Adrenal gland (tissue), 12 donors: ENCODE measurements around the gene AFDN. TPM values are rescaled to one million over a fixed set of nuclear protein-coding genes. Genes with fewer than 3 reads are reported as not detected.

ENCODE experiments used
- DNase-seq, 7 donors: peaks; one replicate each; pipeline ENCODE4 v3.0.0-alpha.2; 2019 to 2020
- H3K27ac ChIP-seq, 5 donors: fragments of 200-600 bp; sonication (generic) in 4 of 5; 1 replicate in 3 of 5; 2 replicates in 2 of 5; pipeline versions ENCODE4 v1.5.1 to v1.8.0; 2016 to 2020; ENCODE audit warnings: mild to moderate bottlenecking in 1 of 5
- H3K27me3 ChIP-seq: fragments of 200-600 bp; 2 replicates; pipeline ENCODE4 v1.8.0; 2021
- H3K36me3 ChIP-seq, 2 donors: fragments of 200-600 bp; replicated peaks in 1 of 2; 1 replicate in 1 of 2; 2 replicates in 1 of 2; pipeline versions ENCODE4 v1.5.1 to v1.8.0; 2018 to 2022
- H3K4me1 ChIP-seq, 2 donors: fragments of 200-600 bp; replicated peaks in 1 of 2; 1 replicate in 1 of 2; 2 replicates in 1 of 2; pipeline versions ENCODE4 v1.5.1 to v1.8.0; 2018 to 2021
- H3K4me3 ChIP-seq, 4 donors: fragments of 200-600 bp; sonication (generic) in 3 of 4; one replicate each; pipeline ENCODE4 v1.5.1; 2016 to 2018
- H3K9me3 ChIP-seq, 3 donors: fragments of 200-600 bp; sonication (generic) in 1 of 3; replicated peaks in 1 of 3; 1 replicate in 2 of 3; 2 replicates in 1 of 3; pipeline versions ENCODE4 v1.5.1 to v1.8.0; 2016 to 2021
- CTCF ChIP-seq, 6 experiments: fragments of 450-650 bp in 4 of 6; fragments of 200-600 bp in 2 of 6; sonication (generic) in 1 of 6; IDR thresholded peaks; 1 replicate in 5 of 6; 2 replicates in 1 of 6; pipeline versions ENCODE4 v1.5.1 to v1.8.0; 2016 to 2021; ENCODE audit warnings: antibody characterized with exemption in 6 of 6, mild to moderate bottlenecking in 2 of 6, moderate library complexity in 1 of 6
- POLR2A ChIP-seq, 2 donors: fragments of 450-650 bp; IDR thresholded peaks; one replicate each; pipeline ENCODE4 v1.6.1; 2017; ENCODE audit warnings: antibody characterized with exemption in 2 of 2, mild to moderate bottlenecking in 2 of 2, moderate library complexity in 1 of 2
- WGBS, 4 donors: extraction: QIAGEN DNeasy Blood & Tissue Kit in 2 of 4; methylation state at CpG; one replicate each; pipeline versions ENCODE4 v1.1.5 to v1.1.7; 2013 to 2017; 5-methylcytosine and 5-hydroxymethylcytosine counted together
- intact Hi-C, 2 donors: fragments of 100-400 bp; cut with DNase I; formaldehyde crosslinking; loops; one replicate each; pipeline versions ENCODE4 v1.14.1 to v1.15.0; 2022 to 2023
- polyA plus RNA-seq, 3 donors: library from polyadenylated mRNA; stranded (reverse); fragments of 200-250 nt in 2 of 3; fragments of 350-450 nt in 1 of 3; fragmentation: Illumina TruSeq in 1 of 3; extraction: RNeasy Lipid Tissue Mini Kit (QIAGEN cat#74804) in 1 of 3; gene quantifications; one replicate each; pipeline ENCODE4 v1.2.3, GENCODE V29; 2013 to 2014
- total RNA-seq, 9 donors: library from RNA; depleted of rRNA in 4 of 9; stranded (reverse); fragments of >200 nt in 4 of 9; fragments of 120-200 nt in 1 of 9; fragmentation: NEBNext Ultra II Directional in 1 of 9; extraction: Animal tissue kit (Norgen Biotek cat#: 25700) in 1 of 9; gene quantifications; one replicate each; pipeline versions ENCODE4 v1.1.0 to v1.2.4, GENCODE V29; 2013 to 2023
- donor health status: healthy with polysubstance abuse.
- donor health status: Bipolar disorder and iron deficiency.
- donor health status: DM: yes; HTN: yes; CAD: no.
- donor health status: DM: no; HTN: no; CAD: no.
- donor health status: DM: no; HTN: no; CAD: no.
- donor health status: DM: yes; HTN: yes; CAD: no.

Gene AFDN
- total and polyA plus RNA-seq, 12 donors: 15.2 to 47.1 (median 39.3) TPM

- TF ChIP-seq CTCF (IDR thresholded peaks at IDR 0.05) (no peak), POLR2A (IDR thresholded peaks at IDR 0.05) (no peak)
- no peak overlapping the region for H3K4me3 ChIP-seq
- H3K36me3 ChIP-seq: peaks cover 0 to 7% of the 10 kb centered on the region in 2 donors
- intact Hi-C loops: no loop called here
- no peaks in the 10 kb centered on the region for H3K27me3 ChIP-seq
- H3K4me1 ChIP-seq: no peaks in the 10 kb centered on the region
- WGBS, 4 donors: 85 to 96% (median 91%) methylated on average over 5 of the region's 5 CpGs
- no peaks in the 10 kb centered on the region for H3K9me3 ChIP-seq
- no peak overlapping the region for H3K27ac ChIP-seq
- no peak for DNase-seq
Measured at GRCh38 chr6:167960579-167960978, 133.9 kb downstream of the AFDN start.

- 88 to 94% (median 92%) methylated on average over 5 of the region's 5 CpGs for WGBS, 4 donors
- TF ChIP-seq POLR2A (IDR thresholded peaks at IDR 0.05): no peak
- TF ChIP-seq CTCF (IDR thresholded peaks at IDR 0.05): no peak
- DNase-seq: no peak
- no peak overlapping the region for H3K4me3 ChIP-seq
- no peak overlapping the region for H3K27ac ChIP-seq
- no peaks in the 10 kb centered on the region for H3K9me3 ChIP-seq
- H3K4me1 ChIP-seq: no peaks in the 10 kb centered on the region
- intact Hi-C loops: no loop called here
- H3K27me3 ChIP-seq: no peaks in the 10 kb centered on the region
- H3K36me3 ChIP-seq: peaks cover 0 to 21% of the 10 kb centered on the region in 2 donors
Measured at GRCh38 chr6:167962711-167963110, 136.0 kb downstream of the AFDN start.

GRCh38 chr6:167963589-167964057 is 136.9 kb downstream of the AFDN start:
- intact Hi-C loops: no loop called here

More at GRCh38 chr6:167963589-167964057, 136.9 kb downstream of the AFDN start:
- TF ChIP-seq POLR2A (IDR thresholded peaks at IDR 0.05) (no peak), CTCF (IDR thresholded peaks at IDR 0.05) (no peak)
- no peak overlapping the region for H3K27ac ChIP-seq
- H3K4me3 ChIP-seq: no peak overlapping the region
- peaks cover 0 to 26% of the 10 kb centered on the region in 2 donors for H3K36me3 ChIP-seq
- no peak for DNase-seq
- H3K27me3 ChIP-seq: no peaks in the 10 kb centered on the region
- WGBS, 4 donors: 93 to 99% (median 94%) methylated on average over 8 of the region's 8 CpGs
- no peaks in the 10 kb centered on the region for H3K4me1 ChIP-seq
- no peaks in the 10 kb centered on the region for H3K9me3 ChIP-seq
